Memory B cell (primary cell): ENCODE results near the gene UBE2E2.
"Not testable (repeated sequence)": the region's sequence is repeated elsewhere in the genome, so short reads cannot be mapped to it uniquely, and the experiment has no call there.

Experiments
- ATAC-seq: fragments of 150-1000 bp; cut with Tn5 transposase; 2 replicates; pipeline ENCODE4 v1.10.0; 2021; ENCODE audit warnings: low read depth, mild to moderate bottlenecking, moderate library complexity
- DNase-seq, 2 donors: peaks; one replicate each; pipeline ENCODE4 v3.0.0; 2022; ENCODE audit warnings: low spot score in 2 of 2
- H3K27ac Mint-ChIP-seq: one replicate; pipeline ENCODE4 v1.8.0; 2022; ENCODE audit warnings: mild to moderate bottlenecking, moderate library complexity, mixed read lengths
- H3K27me3 Mint-ChIP-seq: one replicate; pipeline ENCODE4 v1.8.0; 2022; ENCODE audit warnings: mixed read lengths
- H3K36me3 Mint-ChIP-seq: one replicate; pipeline ENCODE4 v1.8.0; 2022; ENCODE audit warnings: mild to moderate bottlenecking, mixed read lengths
- H3K4me1 Mint-ChIP-seq: one replicate; pipeline ENCODE4 v1.8.0; 2022; ENCODE audit warnings: mixed read lengths
- H3K4me3 Mint-ChIP-seq: one replicate; pipeline ENCODE4 v1.8.0; 2022; ENCODE audit warnings: mild to moderate bottlenecking, moderate library complexity, mixed read lengths
- H3K9me3 Mint-ChIP-seq: one replicate; pipeline ENCODE4 v1.8.0; 2022; ENCODE audit warnings: mixed read lengths

The UBE2E2 gene

DNA sequence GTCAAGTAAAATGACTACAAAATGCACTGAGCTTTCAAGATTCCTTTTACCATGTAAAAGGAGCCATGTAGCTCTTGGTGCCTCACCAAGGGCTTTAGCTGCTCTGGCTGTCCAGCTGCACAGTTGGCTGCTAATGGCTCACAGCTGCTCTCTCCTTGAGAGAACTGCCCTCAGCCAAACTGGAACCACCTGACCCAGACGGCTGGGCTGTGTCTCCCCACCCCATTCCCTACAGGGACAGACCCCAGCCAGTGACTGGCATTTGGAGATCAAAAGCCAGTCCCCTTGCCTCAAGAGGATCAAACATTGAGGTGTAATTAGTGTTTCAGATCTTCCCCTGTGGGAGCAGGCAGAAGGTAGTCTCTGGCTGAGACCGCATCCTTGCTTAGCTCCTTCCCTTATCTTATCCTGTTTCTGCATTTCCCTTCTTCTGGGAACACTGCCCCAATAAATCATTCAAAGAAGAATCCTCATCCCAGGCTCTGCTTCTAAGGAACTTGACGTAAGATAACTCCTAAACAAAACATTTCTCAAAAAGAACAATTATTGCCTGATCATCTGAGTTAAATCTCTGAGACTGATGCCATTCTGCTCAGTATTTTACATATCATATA, 28.6 kb upstream of the UBE2E2 start:
- Mint-ChIP-seq H3K27me3 (peaks cover 13% of the 10 kb centered on the region), H3K27ac (no peak overlapping the region), H3K4me3 (no peak overlapping the region), H3K36me3 (peaks cover 8% of the 10 kb centered on the region), H3K9me3 (peaks cover 8% of the 10 kb centered on the region), H3K4me1 (no peaks in the 10 kb centered on the region)
- no peak for DNase-seq
- ATAC-seq = no peak

DNA sequence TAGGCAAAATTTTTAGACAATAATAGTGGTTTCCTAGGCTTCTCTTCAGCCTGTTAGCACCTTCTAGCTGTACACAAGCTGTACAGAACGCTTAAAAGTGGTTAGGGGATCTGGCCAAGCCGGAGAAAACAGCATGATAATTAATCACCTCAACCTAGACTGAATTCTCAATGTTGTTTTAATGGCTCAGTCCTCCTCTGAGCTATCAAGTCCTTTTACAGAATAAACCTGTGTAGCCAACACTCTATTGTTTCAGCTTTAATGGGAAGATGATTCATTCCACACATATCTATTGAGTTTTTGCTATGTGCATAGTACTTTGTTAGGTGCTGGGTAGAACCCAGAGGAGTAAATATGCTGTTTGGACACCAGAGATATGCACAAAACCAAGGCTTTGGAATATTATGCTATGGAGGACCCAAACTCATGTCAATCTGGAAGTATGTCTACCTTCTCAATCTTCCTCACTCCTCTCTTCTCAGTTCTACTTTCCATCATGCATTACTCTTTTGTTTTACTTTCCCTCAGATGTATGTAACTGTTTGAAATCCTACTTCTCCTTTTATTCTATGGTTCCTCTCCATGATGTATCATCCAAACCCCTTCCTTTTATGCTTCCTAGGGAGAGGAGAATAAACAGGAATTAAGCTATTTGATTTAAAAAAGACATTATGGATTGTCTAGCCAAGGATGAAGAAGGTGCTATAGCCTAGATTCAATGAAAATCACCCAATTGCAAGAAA, 27.6 kb upstream of the UBE2E2 start:
- peaks cover 8% of the 10 kb centered on the region for H3K27me3 Mint-ChIP-seq

DNA sequence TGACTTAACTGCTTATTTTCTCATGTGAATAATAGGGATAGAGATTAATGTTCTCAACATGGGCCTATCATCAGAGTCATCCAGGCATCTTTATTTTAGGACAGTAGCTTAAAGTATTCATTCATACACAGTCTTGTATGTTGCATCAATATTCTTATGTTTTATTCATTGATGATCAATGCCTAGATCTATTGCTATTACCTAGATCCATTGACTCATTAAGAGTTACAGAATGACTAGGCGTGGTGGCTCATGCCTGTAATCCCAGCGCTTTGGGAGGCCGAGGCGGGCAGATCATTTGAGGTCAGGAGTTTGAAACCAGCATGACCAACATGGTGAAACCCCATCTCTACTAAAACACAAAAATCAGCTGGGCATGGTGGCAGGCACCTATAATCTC, 26.3 kb upstream of the UBE2E2 start:
- not testable (repeated sequence) for H3K27ac Mint-ChIP-seq, H3K4me1 Mint-ChIP-seq, H3K27me3 Mint-ChIP-seq, DNase-seq, H3K36me3 Mint-ChIP-seq, H3K4me3 Mint-ChIP-seq, H3K9me3 Mint-ChIP-seq, ATAC-seq

More for the DNA sequence above, 27.6 kb upstream of the UBE2E2 start:
- Mint-ChIP-seq H3K9me3 (peaks cover 3% of the 10 kb centered on the region), H3K27ac (no peak overlapping the region), H3K4me1 (no peaks in the 10 kb centered on the region), H3K36me3 (peaks cover 3% of the 10 kb centered on the region), H3K4me3 (no peak overlapping the region)
- ATAC-seq (no peak), DNase-seq (no peak)

DNA sequence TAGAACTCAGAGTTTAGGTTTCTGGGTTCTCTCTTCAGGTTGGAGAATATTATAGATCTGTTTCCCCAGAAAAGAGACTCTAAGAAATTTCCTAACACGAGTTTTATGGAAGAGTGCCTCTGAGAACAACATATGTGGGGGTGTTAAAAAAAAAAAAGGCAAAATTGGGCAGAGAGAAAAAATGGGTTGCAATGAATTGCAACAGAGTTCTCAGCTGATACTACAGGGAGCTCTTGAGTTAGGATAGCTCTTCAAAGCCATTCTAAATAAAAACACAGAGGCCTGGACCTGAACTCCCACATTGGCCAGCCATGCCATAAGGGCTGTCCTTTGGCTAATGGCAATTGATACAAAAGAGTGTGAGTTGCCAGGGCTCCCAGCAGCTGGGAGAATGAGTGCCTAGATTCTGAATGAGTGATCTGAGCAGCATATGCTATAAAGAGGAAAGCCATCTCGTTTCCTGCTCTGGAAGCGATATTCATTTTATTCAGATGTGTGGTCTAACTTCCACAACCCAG, 20.1 kb upstream of the UBE2E2 start:
- no peak for DNase-seq
- Mint-ChIP-seq H3K9me3 (no peaks in the 10 kb centered on the region), H3K4me1 (peaks cover 3% of the 10 kb centered on the region), H3K4me3 (no peak overlapping the region), H3K27me3 (peaks cover 2% of the 10 kb centered on the region), H3K27ac (no peak overlapping the region), H3K36me3 (no peaks in the 10 kb centered on the region)
- ATAC-seq = no peak

DNA sequence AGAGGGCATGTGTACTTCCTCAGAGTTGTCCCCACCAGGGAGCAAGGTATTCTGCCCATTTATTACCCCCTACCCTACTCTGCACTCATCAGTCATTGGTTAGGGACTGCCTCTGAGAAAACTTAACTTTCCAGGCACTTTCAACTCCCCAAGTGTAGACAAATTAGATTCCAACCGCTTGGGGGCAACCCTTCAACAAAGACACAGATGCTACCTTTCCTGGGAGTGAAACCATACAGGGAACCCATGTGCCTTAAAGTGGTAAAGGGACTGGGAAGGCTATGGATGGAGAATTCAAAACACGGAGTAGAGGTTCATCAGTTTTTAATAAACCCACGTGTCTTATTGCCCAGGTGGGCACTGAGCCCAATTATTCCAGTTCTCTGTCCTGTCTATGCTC, 19.4 kb upstream of the UBE2E2 start:
- no peak for DNase-seq
- Mint-ChIP-seq H3K36me3 (no peaks in the 10 kb centered on the region), H3K4me1 (peaks cover 3% of the 10 kb centered on the region), H3K27ac (no peak overlapping the region), H3K9me3 (no peaks in the 10 kb centered on the region), H3K27me3 (peaks cover 2% of the 10 kb centered on the region), H3K4me3 (no peak overlapping the region)
- peak; percentile 44 for ATAC-seq

DNA sequence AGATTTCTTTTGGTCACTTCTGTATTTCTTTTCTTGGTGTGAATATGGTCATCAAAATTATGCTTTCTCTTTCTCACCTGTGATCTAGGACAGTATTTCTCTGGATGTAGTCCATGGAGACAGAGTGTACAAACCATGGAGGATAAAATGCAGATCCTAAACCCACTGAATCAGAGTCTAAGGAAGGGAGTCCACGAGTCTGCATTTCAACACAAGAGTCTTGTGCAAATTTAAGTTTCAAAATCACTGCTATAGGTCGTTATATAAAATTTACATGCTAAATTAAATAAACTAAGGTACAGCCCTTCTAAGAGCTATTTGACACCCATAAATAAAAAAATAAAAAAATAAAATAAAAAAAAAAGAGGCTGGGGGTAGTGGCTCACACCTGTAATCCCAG, 17.3 kb upstream of the UBE2E2 start:
- DNase-seq (no peak), ATAC-seq (no peak)
- Mint-ChIP-seq H3K36me3 (no peaks in the 10 kb centered on the region), H3K9me3 (no peaks in the 10 kb centered on the region), H3K4me1 (peaks cover 5% of the 10 kb centered on the region), H3K27me3 (peaks cover 2% of the 10 kb centered on the region), H3K4me3 (no peak overlapping the region), H3K27ac (no peak overlapping the region)

DNA sequence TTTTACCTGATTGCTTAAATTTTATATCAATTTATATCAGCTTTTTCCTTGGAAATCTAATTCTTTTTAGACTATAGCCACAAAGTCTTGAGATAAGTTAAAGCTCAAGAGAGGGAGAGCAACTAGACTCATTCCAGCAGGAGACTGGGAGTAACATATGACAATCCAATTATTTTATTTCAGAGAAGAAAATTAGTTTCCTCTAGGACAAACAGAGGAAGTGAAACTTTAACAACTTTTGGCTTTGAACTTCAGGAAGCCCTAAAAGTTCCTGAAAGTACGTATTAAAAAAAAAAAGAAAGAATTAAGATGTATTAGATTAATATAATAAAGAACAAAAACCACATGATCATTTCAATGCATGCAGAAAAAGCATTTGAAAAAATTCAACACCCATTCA, 13.9 kb upstream of the UBE2E2 start:
- no peak for ATAC-seq

DNA sequence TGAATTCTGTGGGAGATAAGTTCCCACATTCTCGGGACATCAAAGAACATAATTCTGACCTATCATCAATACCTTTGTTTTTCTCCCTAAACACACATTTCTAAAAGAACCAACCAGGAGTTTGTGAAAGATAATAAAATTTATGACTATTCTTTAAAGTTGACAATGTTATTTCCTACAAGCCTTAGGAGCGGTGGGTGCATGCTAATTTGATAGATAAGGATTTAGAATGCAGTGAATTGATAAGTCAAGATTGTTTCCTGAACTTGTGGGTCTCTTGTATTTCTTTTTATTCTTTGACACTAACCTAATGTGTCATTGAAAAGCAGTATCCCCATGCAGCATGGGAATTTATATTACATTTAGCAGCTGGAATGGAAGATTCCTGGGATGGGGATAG, 10.3 kb upstream of the UBE2E2 start:
- ATAC-seq = no peak
- Mint-ChIP-seq H3K36me3 (no peaks in the 10 kb centered on the region), H3K4me3 (no peak overlapping the region), H3K4me1 (peaks cover 5% of the 10 kb centered on the region), H3K27ac (no peak overlapping the region), H3K27me3 (peaks cover 7% of the 10 kb centered on the region), H3K9me3 (no peaks in the 10 kb centered on the region)
- DNase-seq = no peak

More for the DNA sequence above, 13.9 kb upstream of the UBE2E2 start:
- H3K27me3 Mint-ChIP-seq = peaks cover 8% of the 10 kb centered on the region
- H3K36me3 Mint-ChIP-seq = no peaks in the 10 kb centered on the region
- no peak overlapping the region for H3K27ac Mint-ChIP-seq
- H3K4me3 Mint-ChIP-seq = no peak overlapping the region
- DNase-seq = no peak
- H3K9me3 Mint-ChIP-seq = no peaks in the 10 kb centered on the region
- H3K4me1 Mint-ChIP-seq = peaks cover 5% of the 10 kb centered on the region

DNA sequence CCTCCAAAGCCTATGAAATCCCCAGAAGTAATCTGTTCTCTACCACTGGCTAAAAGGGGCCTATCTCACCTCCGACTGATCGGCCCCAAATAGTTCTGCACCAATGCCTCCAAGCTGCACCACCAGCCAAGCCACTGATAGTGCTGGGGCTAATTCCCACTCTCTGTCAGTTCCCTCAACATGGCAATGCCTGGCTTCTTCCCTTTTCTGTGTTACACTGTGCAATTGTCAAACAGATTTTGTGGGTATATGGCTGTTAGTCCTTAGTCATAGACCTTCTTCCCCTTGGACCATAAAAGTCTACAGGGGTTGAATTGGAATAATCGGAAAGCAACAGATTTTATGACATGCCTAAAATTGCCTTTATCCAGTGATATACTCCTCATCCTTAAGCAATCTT, 9.3 kb upstream of the UBE2E2 start:
- H3K4me1 Mint-ChIP-seq = peaks cover 5% of the 10 kb centered on the region
- no peaks in the 10 kb centered on the region for H3K36me3 Mint-ChIP-seq
- no peaks in the 10 kb centered on the region for H3K9me3 Mint-ChIP-seq
- no peak overlapping the region for H3K27ac Mint-ChIP-seq
- ATAC-seq (no peak), DNase-seq (no peak)
- no peak overlapping the region for H3K4me3 Mint-ChIP-seq
- peaks cover 7% of the 10 kb centered on the region for H3K27me3 Mint-ChIP-seq

DNA sequence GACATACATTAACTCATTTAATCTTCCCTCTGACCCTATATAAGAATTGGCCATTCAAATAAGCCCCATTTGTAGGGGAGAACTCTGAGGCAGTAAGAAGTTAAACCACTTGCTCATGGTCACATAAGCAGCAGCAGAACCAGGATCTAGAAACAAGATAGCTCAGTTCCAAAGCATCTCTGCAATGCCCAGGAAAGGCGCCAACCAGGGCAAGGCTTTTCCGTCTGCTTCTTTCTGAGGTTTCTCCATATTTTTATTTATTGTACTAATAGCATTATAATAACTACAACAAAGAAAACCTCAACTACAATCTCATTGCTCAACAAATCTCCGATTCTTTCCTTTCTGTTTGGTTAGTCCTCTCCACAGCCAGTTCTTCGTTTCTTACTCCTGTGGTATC, 4.3 kb upstream of the UBE2E2 start:
- ATAC-seq (no peak), DNase-seq (no peak)
- H3K4me1 Mint-ChIP-seq = peaks cover 18% of the 10 kb centered on the region
- H3K27ac Mint-ChIP-seq = no peak overlapping the region
- H3K27me3 Mint-ChIP-seq = peaks cover 4% of the 10 kb centered on the region
- H3K36me3 Mint-ChIP-seq = peaks cover 4% of the 10 kb centered on the region
- no peak overlapping the region for H3K4me3 Mint-ChIP-seq
- H3K9me3 Mint-ChIP-seq = no peaks in the 10 kb centered on the region

DNA sequence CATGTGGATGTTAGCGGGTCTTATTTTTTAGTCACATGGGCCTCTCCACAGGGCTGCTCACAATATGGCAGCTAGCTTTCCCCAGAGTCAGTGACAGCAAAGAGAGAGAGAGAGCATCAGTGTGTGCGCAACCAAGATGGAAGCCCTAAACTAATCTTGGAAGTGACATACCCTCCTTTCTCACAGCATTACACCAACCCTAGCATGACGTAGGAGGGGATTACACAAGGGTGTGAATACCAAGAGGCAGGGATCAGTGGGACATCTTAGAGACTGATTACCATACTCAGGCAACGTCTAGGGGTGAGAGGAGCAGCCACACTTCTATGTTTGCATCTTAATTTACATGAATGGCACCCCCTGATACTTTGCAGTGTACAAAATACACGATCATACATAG, 3.5 kb upstream of the UBE2E2 start:
- Mint-ChIP-seq H3K27me3 (no peaks in the 10 kb centered on the region), H3K36me3 (peaks cover 5% of the 10 kb centered on the region), H3K4me3 (no peak overlapping the region), H3K4me1 (peaks cover 23% of the 10 kb centered on the region), H3K9me3 (no peaks in the 10 kb centered on the region), H3K27ac (no peak overlapping the region)
- DNase-seq (no peak), ATAC-seq (no peak)

DNA sequence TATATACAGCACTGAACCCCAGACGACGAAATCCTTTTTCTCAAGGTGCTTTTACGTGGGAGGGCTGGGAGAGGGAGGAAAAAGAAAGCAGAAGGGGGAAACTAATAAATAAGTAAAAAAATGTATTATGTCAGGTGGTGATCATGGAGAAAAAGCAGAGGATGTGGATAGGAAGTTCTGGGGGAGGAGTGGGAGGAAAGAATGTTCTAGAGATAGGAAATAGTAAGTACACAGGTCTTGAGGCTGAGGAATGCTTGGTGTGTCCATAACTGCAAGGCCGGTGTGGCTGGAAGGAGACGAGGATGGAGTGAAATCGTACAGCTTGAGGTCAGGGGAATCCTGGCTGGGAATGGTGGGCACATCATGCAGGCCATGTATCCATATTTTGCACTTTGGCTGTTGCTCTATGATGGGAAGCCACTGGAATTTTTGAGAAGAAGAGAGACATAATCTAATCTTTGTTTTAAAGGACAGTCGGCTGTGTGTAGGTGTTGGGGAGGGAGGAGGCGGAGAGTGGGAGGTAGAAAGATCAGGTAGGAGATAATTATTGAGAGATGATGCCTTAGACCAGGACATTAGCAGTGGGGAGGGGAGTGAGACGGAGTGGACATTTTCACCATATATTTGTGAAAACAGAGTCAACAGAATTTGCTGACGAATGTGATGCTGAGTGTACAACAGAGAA, 1.8 kb upstream of the UBE2E2 start:
- peaks cover 5% of the 10 kb centered on the region for H3K36me3 Mint-ChIP-seq
- DNase-seq (no peak), ATAC-seq (no peak)
- no peaks in the 10 kb centered on the region for H3K9me3 Mint-ChIP-seq
- H3K4me3 Mint-ChIP-seq = peak overlapping the region; percentile 19
- H3K27ac Mint-ChIP-seq = no peak overlapping the region
- no peaks in the 10 kb centered on the region for H3K27me3 Mint-ChIP-seq
- H3K4me1 Mint-ChIP-seq = peaks cover 23% of the 10 kb centered on the region

DNA sequence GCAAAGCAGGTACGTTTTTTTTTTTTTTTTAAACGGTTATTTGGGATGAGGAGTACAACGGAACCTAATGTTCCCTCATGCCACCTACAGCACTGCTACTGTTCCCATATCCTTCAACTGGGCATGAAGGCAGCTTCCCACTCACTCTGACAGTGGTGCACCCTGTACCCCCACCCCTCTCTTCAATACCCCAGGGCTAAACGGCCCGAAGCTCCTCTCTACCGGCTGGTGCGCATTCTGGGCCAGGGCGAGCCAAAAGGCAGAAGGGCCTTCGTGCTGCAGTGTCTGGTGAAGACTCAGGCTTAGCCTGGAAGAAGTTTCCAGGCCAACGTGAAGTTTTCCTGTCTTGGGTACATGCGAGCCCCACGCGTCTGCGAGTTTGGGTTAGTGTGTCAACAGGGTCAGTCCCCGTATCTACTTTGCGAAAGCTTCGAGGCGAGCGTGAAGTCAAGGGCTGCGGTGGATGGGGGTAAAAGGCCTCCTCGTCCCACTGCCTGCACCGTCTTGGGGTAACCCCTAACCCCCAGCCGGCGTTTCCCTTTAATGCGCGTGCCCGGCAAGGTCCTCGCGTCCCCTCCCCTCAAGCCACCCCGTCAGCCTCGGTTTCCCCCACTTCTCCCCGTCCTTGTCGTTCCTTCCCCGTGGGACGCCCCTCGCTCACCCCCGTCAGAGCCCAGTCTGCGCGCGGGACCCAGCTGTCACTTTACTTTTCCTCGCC, 765 bp upstream of the UBE2E2 start:
- Mint-ChIP-seq H3K27me3 (no peaks in the 10 kb centered on the region), H3K9me3 (no peaks in the 10 kb centered on the region), H3K4me1 (peaks cover 30% of the 10 kb centered on the region), H3K36me3 (peaks cover 5% of the 10 kb centered on the region), H3K4me3 (peak overlapping the region; percentile 90), H3K27ac (peak overlapping the region; percentile 68)
- peak; percentile 57 for ATAC-seq
- no peak for DNase-seq
